ENCODE results near the gene CHD5. TPM values are rescaled to one million over a fixed set of nuclear protein-coding genes. Genes with fewer than 3 reads are reported as not detected.

Gene CHD5
- total and polyA plus RNA-seq, 5 donors, result 0.23 to 0.53 (median 0.29) TPM

DNA sequence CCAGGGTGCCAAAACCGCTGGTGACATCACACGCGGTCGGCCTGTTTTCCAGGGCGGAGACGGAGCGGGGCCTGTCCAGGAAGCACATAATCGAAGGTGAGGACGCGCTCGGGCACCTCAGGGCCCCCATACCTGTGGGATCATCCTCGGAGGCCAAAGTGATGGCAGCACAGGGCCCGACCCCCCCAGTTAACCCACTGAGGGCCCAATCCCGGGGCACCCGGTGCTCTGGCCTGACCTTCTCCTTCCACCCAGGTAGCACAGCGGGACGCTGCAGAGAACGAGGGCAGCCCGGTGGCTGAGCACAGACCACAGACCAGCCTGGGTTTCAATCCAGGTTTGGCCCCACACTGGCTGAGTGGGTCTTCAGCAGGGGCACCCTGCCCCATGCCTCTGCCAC is 91.2 kb downstream of the CHD5 start:
- 87% methylated on average over 19 of the region's 19 CpGs for WGBS
- DNase-seq (peak in 2 of 3 donors; percentile 24 to 41), ATAC-seq (no peak)
- no peaks in the 10 kb centered on the region for H3K27me3 ChIP-seq (ENCODE audit: control insufficient read depth, insufficient read depth)
- no peaks in the 10 kb centered on the region for H3K9me3 ChIP-seq (ENCODE audit: control insufficient read depth, low read length)
- H3K4me1 ChIP-seq (ENCODE audit: control insufficient read depth, insufficient read depth, low read length), result no peaks in the 10 kb centered on the region
- intact Hi-C loops (cut with DNase I), result no loop called here
- no peak overlapping the region for H3K4me3 ChIP-seq (ENCODE audit: low read length)
- no peak overlapping the region for H3K27ac ChIP-seq (ENCODE audit: low read length)

DNA sequence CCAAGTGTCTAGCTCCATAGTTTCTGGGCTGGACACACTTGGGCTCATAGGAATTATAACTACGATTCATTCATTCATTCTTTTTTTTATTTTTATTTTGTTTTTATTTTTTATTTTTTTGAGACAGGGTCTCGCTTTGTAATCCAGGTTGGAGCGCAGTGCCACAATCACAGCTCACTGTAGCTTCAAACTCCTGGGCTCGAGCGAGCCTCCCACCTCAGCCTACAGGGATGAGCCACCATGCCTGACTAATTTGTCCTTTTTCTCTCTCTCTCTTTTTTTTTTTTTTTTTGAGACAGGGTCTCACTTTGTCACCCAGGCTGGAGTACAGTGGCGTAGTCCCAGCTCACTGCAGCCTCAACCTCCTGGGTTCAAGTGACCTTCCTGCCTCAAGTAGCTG is 92.2 kb downstream of the CHD5 start:
- Histone ChIP-seq H3K4me3 (ENCODE audit: low read length) (no peak overlapping the region), H3K27ac (ENCODE audit: low read length) (no peak overlapping the region), H3K27me3 (ENCODE audit: control insufficient read depth, insufficient read depth) (no peaks in the 10 kb centered on the region), H3K4me1 (ENCODE audit: control insufficient read depth, insufficient read depth, low read length) (no peaks in the 10 kb centered on the region), H3K9me3 (ENCODE audit: control insufficient read depth, low read length) (no peaks in the 10 kb centered on the region)
- ATAC-seq (no peak), DNase-seq (peak in 1 of 3 donors; percentile 14)
- intact Hi-C loops (cut with DNase I), result no loop called here
- WGBS, result 95% methylated on average over 6 of the region's 6 CpGs

DNA sequence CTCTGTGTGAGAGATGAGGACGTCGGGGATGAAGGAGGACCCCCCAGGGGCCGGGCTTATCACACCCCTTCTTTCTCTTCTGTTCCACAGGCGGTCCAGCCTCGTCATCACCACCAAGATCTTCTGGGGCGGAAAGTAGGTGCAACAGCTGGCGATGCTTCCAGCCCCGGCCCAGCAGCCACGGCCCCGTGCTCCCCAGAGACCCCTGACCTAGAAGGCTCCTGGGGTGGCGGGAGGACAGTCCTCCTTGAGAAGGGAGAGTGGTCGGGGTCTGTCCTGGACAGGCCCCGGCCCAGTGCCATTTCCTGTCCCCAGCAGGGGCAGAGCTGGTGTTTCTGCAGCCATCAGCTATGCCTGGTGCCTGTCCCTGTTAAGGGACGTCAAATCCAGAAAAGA is 92.7 kb downstream of the CHD5 start:
- no peak for DNase-seq
- Histone ChIP-seq H3K9me3 (ENCODE audit: control insufficient read depth, low read length) (no peaks in the 10 kb centered on the region), H3K4me1 (ENCODE audit: control insufficient read depth, insufficient read depth, low read length) (no peaks in the 10 kb centered on the region), H3K4me3 (ENCODE audit: low read length) (no peak overlapping the region), H3K27ac (ENCODE audit: low read length) (no peak overlapping the region), H3K27me3 (ENCODE audit: control insufficient read depth, insufficient read depth) (no peaks in the 10 kb centered on the region)
- 67% methylated on average over 14 of the region's 14 CpGs for WGBS
- intact Hi-C loops (cut with DNase I), result no loop called here
- ATAC-seq, result no peak

DNA sequence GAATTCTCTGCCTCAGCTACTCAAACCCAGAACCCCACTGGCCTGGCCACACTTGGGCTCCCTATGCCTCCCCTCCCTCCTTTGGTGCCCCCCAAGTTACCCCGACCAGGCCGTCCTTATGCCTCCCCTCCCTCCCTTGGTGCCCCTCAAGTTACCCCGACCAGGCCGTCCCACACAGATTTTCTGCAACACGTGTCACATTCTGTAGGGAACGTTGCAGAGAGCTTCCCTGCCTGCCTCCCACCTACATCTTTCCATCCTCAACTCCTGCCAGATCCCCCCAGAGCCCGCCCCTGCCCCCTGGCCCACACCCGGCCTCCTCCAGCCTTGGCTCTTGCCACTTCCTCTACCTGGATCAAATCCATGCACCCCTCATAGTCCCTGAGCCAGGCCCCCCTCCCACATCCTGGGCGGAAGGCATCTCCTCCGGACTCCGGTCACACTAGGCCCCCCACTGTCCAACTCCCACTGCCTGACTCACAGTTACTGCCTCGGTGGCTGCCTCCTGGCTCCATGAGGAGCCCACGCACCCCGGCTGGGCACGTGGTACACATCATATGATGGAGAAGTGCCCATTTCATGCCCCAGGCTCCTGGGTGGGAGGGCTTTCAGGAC is 93.3 kb downstream of the CHD5 start:
- H3K9me3 ChIP-seq (ENCODE audit: control insufficient read depth, low read length), result no peaks in the 10 kb centered on the region
- no peak overlapping the region for H3K27ac ChIP-seq (ENCODE audit: low read length)
- intact Hi-C loops (cut with DNase I), result no loop called here
- ATAC-seq (no peak), DNase-seq (peak in 1 of 3 donors; percentile 33)
- no peaks in the 10 kb centered on the region for H3K27me3 ChIP-seq (ENCODE audit: control insufficient read depth, insufficient read depth)
- no peak overlapping the region for H3K4me3 ChIP-seq (ENCODE audit: low read length)
- 54% methylated on average over 15 of the region's 15 CpGs for WGBS
- H3K4me1 ChIP-seq (ENCODE audit: control insufficient read depth, insufficient read depth, low read length), result no peaks in the 10 kb centered on the region

DNA sequence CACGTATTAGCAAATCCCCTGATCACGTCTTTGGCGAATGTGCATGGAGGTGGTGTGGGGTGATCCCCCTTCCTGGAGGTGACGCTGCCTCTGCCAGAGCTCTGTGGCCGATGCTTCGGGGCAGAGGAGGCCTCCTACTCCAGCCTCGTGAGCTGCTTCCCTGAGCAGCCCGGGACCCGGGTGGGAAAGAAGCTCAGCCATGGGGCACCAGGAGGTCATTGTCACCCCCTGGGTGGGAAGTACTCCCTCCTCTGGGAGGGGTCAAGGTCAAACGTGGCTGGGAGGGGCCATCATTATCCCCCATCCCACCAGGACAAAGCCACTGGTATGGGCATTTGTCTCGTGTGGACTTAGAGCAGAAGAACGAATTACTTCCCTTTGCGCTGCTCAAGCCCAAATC is 93.8 kb downstream of the CHD5 start:
- no peak for ATAC-seq
- peak in 1 of 3 donors; percentile 22 for DNase-seq
- Histone ChIP-seq H3K27ac (ENCODE audit: low read length) (no peak overlapping the region), H3K27me3 (ENCODE audit: control insufficient read depth, insufficient read depth) (no peaks in the 10 kb centered on the region), H3K4me1 (ENCODE audit: control insufficient read depth, insufficient read depth, low read length) (no peaks in the 10 kb centered on the region), H3K4me3 (ENCODE audit: low read length) (no peak overlapping the region), H3K9me3 (ENCODE audit: control insufficient read depth, low read length) (no peaks in the 10 kb centered on the region)
- intact Hi-C loops (cut with DNase I), result no loop called here
- WGBS, result 77% methylated on average over 13 of the region's 13 CpGs

DNA sequence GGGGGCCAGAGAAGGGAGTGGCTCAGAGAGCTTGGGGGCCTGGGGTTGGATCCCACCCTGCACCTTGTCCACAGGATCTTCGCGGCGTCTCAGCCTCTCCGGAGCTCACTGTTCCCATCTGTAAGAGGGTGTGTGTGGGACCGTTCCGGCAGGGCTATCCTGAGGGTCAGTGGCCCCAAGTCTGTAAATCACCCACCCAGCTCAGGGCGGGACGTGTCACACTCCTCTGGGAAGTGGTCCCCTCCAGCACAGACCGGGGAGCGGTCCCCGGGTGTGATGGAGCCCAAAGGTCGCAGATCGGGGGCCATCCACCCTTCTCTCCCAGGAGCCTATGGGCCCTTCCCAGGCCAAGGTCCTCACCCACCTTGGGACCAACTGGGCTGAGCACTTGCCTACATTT is 94.5 kb downstream of the CHD5 start:
- DNase-seq (peak in 1 of 3 donors; percentile 34), ATAC-seq (no peak)
- intact Hi-C loops (cut with DNase I), result no loop called here
- H3K4me1 ChIP-seq (ENCODE audit: control insufficient read depth, insufficient read depth, low read length), result no peaks in the 10 kb centered on the region
- no peaks in the 10 kb centered on the region for H3K9me3 ChIP-seq (ENCODE audit: control insufficient read depth, low read length)
- WGBS, result 95% methylated on average over 13 of the region's 13 CpGs
- no peak overlapping the region for H3K27ac ChIP-seq (ENCODE audit: low read length)
- no peak overlapping the region for H3K4me3 ChIP-seq (ENCODE audit: low read length)
- H3K27me3 ChIP-seq (ENCODE audit: control insufficient read depth, insufficient read depth), result no peaks in the 10 kb centered on the region

DNA sequence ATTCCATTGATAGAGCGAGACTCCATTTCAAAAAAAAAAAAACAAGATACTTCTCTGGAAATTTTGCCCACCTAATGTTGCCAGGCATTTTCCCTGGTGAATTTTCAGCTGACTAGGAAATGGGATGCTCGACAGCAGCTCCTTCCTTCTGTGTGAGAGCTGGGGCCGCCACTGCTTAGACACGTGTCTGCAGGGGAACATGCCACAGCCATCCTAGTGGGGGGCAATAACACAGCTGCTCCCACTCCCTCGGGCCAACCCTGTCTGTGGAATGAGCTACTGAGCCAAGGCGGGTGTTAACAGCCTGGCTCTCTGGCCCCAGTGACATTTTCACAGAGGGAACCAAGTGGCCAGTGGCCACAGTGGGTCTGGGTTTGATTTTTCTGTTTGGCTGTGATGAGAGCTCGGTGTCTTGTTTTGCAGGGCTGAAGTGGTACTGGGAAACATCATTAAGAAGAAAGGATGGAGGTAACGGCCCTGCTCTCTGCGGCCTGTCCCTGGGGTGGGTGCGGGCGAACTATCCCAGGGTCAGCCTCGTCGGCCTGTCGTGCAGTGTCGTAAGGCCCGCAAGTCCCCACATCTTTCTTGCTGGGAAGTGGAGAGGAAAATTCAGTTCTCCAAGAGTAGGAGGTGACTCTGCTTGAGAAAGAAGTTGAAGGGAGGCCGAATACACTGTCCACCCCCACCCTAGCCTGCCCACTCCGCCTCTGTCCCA is 95.2 kb downstream of the CHD5 start:
- H3K27me3 ChIP-seq (ENCODE audit: control insufficient read depth, insufficient read depth), result no peaks in the 10 kb centered on the region
- H3K4me3 ChIP-seq (ENCODE audit: low read length), result no peak overlapping the region
- intact Hi-C loops (cut with DNase I), result no loop called here
- DNase-seq (peak in 1 of 3 donors; percentile 49), ATAC-seq (no peak)
- no peaks in the 10 kb centered on the region for H3K9me3 ChIP-seq (ENCODE audit: control insufficient read depth, low read length)
- 85% methylated on average over 18 of the region's 18 CpGs for WGBS
- no peaks in the 10 kb centered on the region for H3K4me1 ChIP-seq (ENCODE audit: control insufficient read depth, insufficient read depth, low read length)
- H3K27ac ChIP-seq (ENCODE audit: low read length), result no peak overlapping the region

DNA sequence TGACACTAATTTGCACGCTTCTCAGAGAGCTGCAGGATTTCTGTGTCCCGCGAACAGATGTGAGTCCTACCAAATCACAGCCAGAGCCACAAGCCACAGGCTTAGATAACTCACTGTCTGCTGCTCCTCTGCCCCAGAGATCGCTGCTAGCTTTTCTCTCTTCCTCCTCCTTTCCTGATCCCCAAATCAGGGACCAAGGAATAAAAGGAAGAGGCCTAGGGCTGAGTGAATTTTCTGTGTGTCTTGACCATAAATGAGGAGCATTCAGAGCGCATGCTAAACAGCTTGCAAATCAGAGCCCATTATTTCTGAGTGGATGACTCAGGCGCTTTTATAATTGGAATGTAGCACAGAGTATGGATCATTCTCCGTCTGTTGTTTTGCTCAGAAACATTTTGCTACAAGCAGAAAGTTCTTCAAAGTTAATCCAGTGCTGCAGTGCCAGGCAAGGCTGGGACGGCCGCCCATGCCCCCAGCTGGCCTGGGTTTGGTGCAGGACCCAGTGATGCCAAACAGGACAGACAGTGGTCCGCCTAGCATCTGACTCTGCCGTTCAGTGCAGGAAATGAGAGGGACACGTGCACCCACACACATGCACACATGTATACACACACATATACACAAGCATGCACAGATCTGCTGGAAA is 96.2 kb downstream of the CHD5 start:
- peak in 1 of 3 donors; percentile 10 for DNase-seq
- intact Hi-C loops (cut with DNase I), result no loop called here

DNA sequence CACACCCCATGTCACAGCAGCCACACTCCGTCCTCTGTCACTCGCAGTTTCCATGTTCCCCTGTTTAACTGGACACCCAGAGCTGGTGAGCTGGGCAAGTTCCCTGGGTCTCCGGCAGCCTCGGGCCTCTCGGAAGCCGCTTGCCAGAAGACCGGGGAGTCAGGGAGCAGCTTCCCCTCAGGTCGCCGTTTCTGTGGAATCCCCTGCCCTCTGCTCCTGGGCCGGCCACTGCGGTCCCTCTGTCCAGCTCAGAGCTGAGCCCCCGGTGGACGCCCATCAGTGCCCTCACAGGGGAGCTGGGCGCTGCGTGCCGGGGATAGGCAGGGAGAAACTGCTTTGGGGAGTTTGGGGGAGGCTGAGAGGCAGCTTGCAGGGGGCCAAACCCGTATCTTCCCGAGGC is 96.7 kb downstream of the CHD5 start:
- WGBS, result 66% methylated on average over 18 of the region's 18 CpGs
- H3K9me3 ChIP-seq (ENCODE audit: control insufficient read depth, low read length), result no peaks in the 10 kb centered on the region
- peak in 1 of 3 donors; percentile 37 for DNase-seq
- intact Hi-C loops (cut with DNase I), result no loop called here
- H3K4me1 ChIP-seq (ENCODE audit: control insufficient read depth, insufficient read depth, low read length), result no peaks in the 10 kb centered on the region
- H3K27ac ChIP-seq (ENCODE audit: low read length), result no peak overlapping the region
- no peaks in the 10 kb centered on the region for H3K27me3 ChIP-seq (ENCODE audit: control insufficient read depth, insufficient read depth)
- ATAC-seq, result no peak
- no peak overlapping the region for H3K4me3 ChIP-seq (ENCODE audit: low read length)

More for the DNA sequence above, 96.2 kb downstream of the CHD5 start:
- Histone ChIP-seq H3K27ac (ENCODE audit: low read length) (no peak overlapping the region), H3K27me3 (ENCODE audit: control insufficient read depth, insufficient read depth) (no peaks in the 10 kb centered on the region), H3K9me3 (ENCODE audit: control insufficient read depth, low read length) (no peaks in the 10 kb centered on the region), H3K4me3 (ENCODE audit: low read length) (no peak overlapping the region), H3K4me1 (ENCODE audit: control insufficient read depth, insufficient read depth, low read length) (no peaks in the 10 kb centered on the region)
- 70% methylated on average over 12 of the region's 12 CpGs for WGBS
- ATAC-seq, result no peak

DNA sequence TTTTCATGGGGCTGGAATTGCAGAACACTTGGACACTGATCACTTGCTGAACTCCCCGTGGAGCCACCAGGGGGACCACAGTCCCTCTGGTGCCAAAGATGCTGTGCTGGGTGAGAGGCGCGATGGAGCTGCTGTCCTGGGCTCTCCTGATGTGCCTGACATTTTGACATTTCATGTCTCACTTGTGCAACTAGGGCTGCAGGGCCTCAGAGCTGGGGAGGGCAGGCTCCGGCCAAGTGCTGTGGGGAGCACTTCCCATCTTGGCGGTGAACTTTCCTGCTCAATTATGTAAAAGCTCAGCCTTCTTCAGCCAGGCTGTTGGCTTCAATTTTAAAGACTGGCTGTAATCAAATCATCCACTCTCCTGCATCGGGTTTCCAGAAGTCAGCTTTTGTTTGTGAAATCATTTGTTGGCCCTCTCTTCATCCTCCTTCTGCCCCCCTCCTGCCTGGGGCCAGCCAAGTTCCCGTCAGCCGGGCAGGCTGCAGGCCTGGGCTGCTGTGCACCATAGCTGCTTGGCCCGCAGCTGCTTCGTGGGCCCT is 97.6 kb downstream of the CHD5 start:
- WGBS, result 60% methylated on average over 10 of the region's 10 CpGs
- Histone ChIP-seq H3K27ac (ENCODE audit: low read length) (no peak overlapping the region), H3K27me3 (ENCODE audit: control insufficient read depth, insufficient read depth) (no peaks in the 10 kb centered on the region), H3K4me3 (ENCODE audit: low read length) (no peak overlapping the region), H3K9me3 (ENCODE audit: control insufficient read depth, low read length) (no peaks in the 10 kb centered on the region), H3K4me1 (ENCODE audit: control insufficient read depth, insufficient read depth, low read length) (no peaks in the 10 kb centered on the region)
- ATAC-seq (peak; percentile 58 to 77), DNase-seq (peak; percentile 58 to 80 (median 71))
- intact Hi-C loops (cut with DNase I), result no loop called here

DNA sequence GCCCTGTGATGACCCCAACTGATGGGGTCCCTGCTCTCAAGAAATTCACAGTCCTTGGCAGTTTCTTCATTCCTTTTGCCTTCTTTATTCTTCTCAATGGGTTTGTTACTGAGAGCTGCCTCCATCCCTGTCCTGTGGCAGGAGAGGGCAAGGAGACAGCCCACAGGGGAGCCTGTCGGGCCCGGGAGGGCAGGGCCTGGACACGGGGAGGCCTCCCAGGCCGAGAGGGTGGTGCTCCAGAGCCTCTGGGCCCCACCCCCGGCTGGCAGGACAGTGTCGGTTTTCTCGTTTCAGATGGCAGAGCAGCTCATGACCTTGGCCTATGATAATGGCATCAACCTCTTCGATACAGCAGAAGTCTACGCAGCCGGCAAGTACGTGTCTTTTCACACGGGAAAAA is 98.2 kb downstream of the CHD5 start:
- Histone ChIP-seq H3K4me1 (ENCODE audit: control insufficient read depth, insufficient read depth, low read length) (no peaks in the 10 kb centered on the region), H3K27ac (ENCODE audit: low read length) (no peak overlapping the region), H3K9me3 (ENCODE audit: control insufficient read depth, low read length) (no peaks in the 10 kb centered on the region), H3K27me3 (ENCODE audit: control insufficient read depth, insufficient read depth) (no peaks in the 10 kb centered on the region), H3K4me3 (ENCODE audit: low read length) (no peak overlapping the region)
- DNase-seq, result no peak
- intact Hi-C loops (cut with DNase I), result no loop called here
- ATAC-seq, result no peak
- WGBS, result 83% methylated on average over 12 of the region's 12 CpGs

Measured in right cardiac atrium (tissue), 5 donors.